Stimulated activated effector memory CD8-positive, alpha-beta T cell treated with anti-CD3 and anti-CD28 coated beads, Interleukin-12 subunit alpha, Interleukin-12 subunit beta, amount 100 ng/mL, for 72 hours (primary cell): ENCODE measurements around the gene OTUD5.

Experiments used
- ATAC-seq: fragments of 150-1000 bp; cut with Tn5 transposase; 2 replicates; pipeline ENCODE4 v1.10.0; 2021
- DNase-seq, 2 donors: peaks; one replicate each; pipeline ENCODE4 v3.0.0; 2021 to 2022; ENCODE audit warnings: low spot score in 2 of 2
- H3K27ac Mint-ChIP-seq: one replicate; pipeline ENCODE4 v1.8.0; 2022; ENCODE audit warnings: mild to moderate bottlenecking, mixed read lengths
- H3K36me3 Mint-ChIP-seq: one replicate; pipeline ENCODE4 v1.8.0; 2022; ENCODE audit warnings: mild to moderate bottlenecking, mixed read lengths
- H3K4me1 Mint-ChIP-seq: one replicate; pipeline ENCODE4 v1.8.0; 2022; ENCODE audit warnings: mixed read lengths
- H3K4me3 Mint-ChIP-seq: one replicate; pipeline ENCODE4 v1.8.0; 2022; ENCODE audit warnings: mild to moderate bottlenecking, mixed read lengths
- H3K9me3 Mint-ChIP-seq: one replicate; pipeline ENCODE4 v1.8.0; 2022; ENCODE audit warnings: mixed read lengths

Gene OTUD5

DNA sequence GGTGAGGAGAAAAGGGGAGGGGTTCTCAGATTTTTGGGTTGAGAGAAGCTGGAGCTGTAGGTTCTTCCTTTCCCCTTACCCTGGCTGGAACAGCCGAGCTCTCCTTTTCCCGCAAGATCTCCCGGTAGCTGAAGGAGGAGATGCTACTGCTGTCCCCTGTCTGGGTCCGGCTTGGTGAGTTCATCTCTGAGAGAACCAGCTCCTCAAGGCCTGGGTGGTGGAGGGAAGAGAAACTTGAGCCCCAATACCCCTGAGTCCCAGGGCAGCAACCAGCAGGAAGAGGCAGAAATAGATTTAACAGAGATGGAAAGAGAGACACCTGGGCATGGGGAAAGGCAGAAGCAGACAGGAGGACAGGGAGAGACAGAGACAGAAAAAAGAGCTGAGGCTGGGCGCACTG, 20.8 kb upstream of the OTUD5 start:
- DNase-seq (no peak), ATAC-seq (no peak)
- H3K27ac Mint-ChIP-seq: peak overlapping the region; percentile 37
- H3K36me3 Mint-ChIP-seq: peaks cover 82% of the 10 kb centered on the region
- peaks cover 3% of the 10 kb centered on the region for H3K4me1 Mint-ChIP-seq
- no peaks in the 10 kb centered on the region for H3K9me3 Mint-ChIP-seq
- H3K4me3 Mint-ChIP-seq: no peak overlapping the region

DNA sequence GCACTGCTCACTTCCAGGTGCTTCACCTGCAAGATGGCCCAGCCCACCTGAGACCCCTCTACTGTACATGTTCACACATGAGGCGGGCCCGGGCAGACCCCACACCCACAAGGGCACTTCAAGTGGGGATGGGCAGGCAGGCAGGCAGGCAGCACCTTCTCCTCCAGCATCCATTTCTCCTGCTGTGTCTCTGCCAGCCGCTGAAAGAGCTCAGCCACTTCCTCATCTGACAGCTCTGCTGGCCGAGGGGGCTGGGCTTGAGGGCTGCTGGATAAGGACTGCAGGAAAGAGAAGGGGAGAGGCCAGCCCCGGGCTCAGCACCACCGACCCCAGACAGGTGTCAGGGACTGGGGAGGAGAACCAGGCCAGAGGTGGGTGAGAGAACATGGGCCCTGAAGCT, 18.7 kb upstream of the OTUD5 start:
- Mint-ChIP-seq H3K27ac (no peak overlapping the region), H3K36me3 (peaks cover 65% of the 10 kb centered on the region), H3K9me3 (no peaks in the 10 kb centered on the region), H3K4me3 (no peak overlapping the region), H3K4me1 (peaks cover 18% of the 10 kb centered on the region)
- DNase-seq (no peak), ATAC-seq (no peak)

DNA sequence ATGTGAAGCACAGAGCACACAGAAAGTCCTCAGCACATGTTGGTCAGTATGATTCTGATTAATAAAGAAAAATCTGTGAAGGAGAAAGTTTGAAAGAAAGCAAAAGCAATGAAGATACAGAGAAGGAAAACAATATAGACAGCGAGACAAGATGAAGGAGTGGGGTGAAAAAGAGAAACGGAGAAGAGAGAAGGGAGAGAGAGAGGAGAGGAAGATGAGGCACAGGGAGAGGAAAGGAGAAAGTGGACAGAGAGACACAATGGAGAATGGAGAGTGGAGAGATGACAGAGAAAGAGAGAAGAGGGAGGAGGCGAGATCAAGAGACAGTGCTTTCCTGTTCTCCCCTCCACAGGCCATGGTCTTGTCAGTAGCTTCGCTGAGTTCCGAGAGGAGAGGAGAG, 18.1 kb upstream of the OTUD5 start:
- Mint-ChIP-seq H3K9me3 (no peaks in the 10 kb centered on the region), H3K27ac (peak overlapping the region; percentile 8)
- no peak for ATAC-seq

DNA sequence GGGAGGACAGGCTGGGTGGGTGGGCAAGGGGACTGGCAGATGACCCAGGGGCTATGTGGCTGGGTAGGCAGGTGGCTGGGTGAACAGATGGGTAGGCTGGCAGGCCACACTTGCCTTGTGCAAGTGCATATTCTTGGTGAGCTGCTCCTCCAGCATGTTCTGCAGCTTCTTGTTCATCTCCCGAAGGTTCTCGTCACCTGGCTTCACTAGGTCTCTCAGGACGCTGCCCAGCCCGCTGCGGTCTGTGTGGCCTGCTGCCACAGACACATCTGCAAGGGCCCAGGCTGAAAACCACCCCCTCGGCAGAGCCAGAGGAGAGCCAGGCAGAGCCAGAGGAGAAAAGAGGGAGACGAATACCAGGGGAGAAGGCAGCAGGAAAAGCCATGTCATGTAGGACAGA, 17.6 kb upstream of the OTUD5 start:
- H3K9me3 Mint-ChIP-seq: no peaks in the 10 kb centered on the region
- DNase-seq (no peak), ATAC-seq (no peak)
- peaks cover 61% of the 10 kb centered on the region for H3K36me3 Mint-ChIP-seq
- H3K4me1 Mint-ChIP-seq: peaks cover 25% of the 10 kb centered on the region
- H3K4me3 Mint-ChIP-seq: no peak overlapping the region
- peak overlapping the region; percentile 8 for H3K27ac Mint-ChIP-seq

More for the DNA sequence above, 18.1 kb upstream of the OTUD5 start:
- Mint-ChIP-seq H3K4me1 (peaks cover 22% of the 10 kb centered on the region), H3K4me3 (no peak overlapping the region), H3K36me3 (peaks cover 61% of the 10 kb centered on the region)
- no peak for DNase-seq

DNA sequence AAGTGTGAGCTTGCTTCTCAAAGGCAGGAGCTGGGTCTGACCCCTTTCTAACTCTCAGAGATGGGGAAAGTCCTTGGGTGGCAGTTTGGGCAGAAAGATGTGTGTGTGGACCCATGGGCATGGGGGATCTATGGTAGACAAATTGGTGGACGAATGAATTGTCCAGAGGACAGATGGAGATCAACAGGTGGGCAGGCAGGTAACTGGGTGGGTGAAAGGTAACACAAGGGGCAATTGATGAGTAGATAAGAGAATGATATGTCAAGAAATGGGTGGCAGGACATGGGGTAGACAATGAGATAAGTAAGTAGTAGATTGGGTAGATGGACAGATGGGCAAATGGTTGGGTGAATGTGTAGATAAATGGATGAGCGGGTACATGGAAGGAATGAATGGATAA, 17.2 kb upstream of the OTUD5 start:
- ATAC-seq: no peak
- no peak overlapping the region for H3K27ac Mint-ChIP-seq

DNA sequence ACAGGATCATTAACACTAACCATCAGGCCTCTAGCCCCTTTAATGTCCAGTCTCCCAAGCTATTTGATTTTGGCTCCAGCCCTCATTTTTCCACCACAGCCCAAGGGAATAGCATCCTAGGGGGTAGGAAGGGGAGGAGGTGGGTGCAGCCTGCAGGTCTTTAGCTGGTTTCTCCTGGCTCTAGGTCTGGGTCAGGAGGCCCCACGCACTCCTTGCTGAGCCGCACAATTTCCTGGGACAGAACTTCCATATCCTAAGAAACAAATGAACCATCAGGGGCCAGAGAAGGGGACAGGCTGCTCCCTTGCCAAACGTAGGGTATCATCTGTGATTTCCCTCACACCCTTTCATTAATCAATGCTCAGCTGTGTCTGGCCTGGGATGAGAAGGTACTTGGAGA, 16.6 kb upstream of the OTUD5 start:
- no peak for DNase-seq
- H3K27ac Mint-ChIP-seq: no peak overlapping the region
- H3K36me3 Mint-ChIP-seq: peaks cover 51% of the 10 kb centered on the region
- H3K4me3 Mint-ChIP-seq: no peak overlapping the region
- peaks cover 25% of the 10 kb centered on the region for H3K4me1 Mint-ChIP-seq
- H3K9me3 Mint-ChIP-seq: no peaks in the 10 kb centered on the region
- ATAC-seq: no peak

More for the DNA sequence above, 17.2 kb upstream of the OTUD5 start:
- Mint-ChIP-seq H3K4me1 (peaks cover 25% of the 10 kb centered on the region), H3K9me3 (no peaks in the 10 kb centered on the region), H3K36me3 (peaks cover 56% of the 10 kb centered on the region), H3K4me3 (no peak overlapping the region)
- no peak for DNase-seq

DNA sequence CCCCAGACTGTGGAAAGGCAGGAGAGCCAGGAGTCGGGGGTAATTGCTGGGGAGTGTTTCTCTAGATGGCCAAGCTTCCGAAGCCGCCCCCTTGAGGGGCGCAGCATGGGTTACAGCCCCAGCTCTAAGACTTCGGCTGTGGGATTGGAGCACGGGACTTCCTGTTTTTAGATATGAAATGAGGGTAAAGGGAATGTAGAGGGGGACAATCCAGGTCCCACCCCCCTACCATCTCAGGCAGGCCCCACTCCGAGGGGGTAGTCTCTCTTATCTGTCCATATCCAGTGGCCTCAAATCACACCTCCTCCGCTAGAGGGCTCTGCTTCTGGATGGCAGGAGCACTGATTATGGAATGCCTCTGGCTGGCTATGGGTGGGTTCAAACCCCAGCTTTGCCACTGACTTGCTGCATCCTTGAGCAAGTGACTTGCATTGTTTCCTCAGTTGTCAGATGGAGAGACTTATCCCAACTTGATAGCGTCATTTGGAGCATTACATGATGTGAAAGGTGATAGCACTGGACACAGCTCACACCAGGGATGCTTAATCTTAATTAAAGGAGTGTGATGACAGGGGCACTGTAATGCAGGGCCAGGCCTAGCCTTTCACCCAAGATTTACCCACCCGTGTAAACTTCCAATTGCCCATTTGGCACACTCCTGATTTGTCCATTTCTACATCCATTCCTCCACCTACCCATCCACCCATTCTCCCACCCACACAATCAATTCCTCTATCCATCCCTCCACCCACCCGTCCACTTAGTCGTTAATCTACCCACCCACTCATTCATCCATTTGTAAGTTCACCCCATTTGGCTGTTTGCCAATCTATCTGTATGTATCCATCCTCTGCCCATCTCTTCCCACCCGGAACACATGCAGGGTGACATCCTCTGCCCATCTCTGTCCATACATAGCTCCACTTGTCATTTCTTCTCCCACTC, 15.1 kb upstream of the OTUD5 start:
- Mint-ChIP-seq H3K4me1 (peaks cover 25% of the 10 kb centered on the region), H3K9me3 (no peaks in the 10 kb centered on the region), H3K27ac (no peak overlapping the region), H3K36me3 (peaks cover 35% of the 10 kb centered on the region), H3K4me3 (peak overlapping the region; percentile 44)
- DNase-seq (no peak), ATAC-seq (peak; percentile 55)

DNA sequence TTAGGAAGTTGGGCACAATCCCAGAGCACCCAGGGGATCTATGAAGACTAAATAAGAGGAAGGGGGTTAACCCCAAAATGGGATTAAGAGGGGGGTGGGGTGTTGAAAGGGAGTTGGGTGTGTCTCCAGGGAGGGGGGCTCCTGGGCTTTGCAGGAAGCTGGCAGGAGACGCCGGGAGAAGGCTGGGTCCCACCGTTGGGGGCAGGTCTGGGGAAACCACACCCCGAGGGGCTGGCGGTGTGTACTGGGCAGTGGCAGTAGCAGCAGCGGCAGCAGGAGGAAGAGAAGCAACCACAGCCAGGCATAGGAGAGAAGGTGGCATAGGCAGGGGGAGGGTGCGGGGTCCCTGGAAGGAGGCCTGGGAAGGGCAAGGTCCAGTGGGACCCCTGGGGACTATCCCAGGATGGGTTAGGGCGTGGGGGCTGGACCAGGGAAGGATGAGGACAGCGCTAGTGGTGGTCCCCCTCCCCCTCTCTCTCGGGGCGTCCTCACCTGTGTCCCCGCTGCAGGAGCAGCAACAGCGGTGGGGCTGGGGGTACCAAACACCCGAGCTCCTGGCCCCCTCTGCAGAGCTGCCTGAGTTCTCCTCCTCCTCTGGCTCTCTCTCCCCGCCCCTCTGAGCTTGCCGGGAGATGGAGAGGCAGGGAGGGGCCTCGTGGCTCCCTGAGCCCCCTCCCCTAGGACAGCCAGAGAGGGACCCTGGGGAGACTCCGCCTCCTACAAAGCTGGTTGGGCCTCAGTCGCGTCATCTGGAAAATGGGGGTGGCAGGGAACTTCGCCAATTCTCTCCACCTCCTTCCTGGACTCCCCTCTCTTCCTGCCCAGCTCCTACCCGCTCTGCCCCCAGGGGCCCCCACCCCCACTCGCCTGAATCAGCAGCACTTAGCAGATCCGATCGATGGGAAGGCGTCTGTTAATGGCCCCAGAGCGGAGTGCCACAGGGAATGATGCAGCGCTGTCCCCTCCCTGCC, 14.1 kb upstream of the OTUD5 start, which contains the start of gene KCND1:
KCND1 (minus strand) TSS at position 596 of the 971 bp plus-strand sequence. CDS start 1,573 bp downstream, outside the sequence.
- Mint-ChIP-seq H3K9me3 (no peaks in the 10 kb centered on the region), H3K36me3 (peaks cover 26% of the 10 kb centered on the region), H3K27ac (peak within 1 kb of the TSS; percentile 88), H3K4me1 (peaks cover 25% of the 10 kb centered on the region), H3K4me3 (peak within 1 kb of the TSS; percentile 44)
- DNase-seq: no peak
- ATAC-seq: peak; percentile 31

DNA sequence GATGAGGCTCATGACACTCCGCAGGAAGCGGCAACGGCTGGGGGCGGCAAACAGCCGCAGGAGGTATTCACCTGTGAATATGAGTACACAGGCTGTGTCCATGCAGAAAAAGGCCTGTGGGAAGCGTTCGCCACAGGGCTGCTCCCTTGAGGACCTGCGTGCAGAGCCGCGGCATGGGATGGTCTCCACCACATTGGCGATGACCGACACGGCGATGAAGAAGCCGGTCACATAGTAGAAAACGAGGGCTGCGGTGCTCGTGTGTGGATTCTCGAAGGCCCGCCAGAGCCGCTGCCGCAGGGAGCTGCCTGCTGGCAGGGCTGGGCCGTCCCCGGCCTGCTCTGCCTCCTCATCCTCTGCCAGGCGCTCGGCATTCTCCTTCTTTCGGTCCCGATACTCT, 12.1 kb upstream of the OTUD5 start:
- ATAC-seq (no peak), DNase-seq (no peak)
- H3K27ac Mint-ChIP-seq: no peak overlapping the region
- peaks cover 25% of the 10 kb centered on the region for H3K4me1 Mint-ChIP-seq
- H3K36me3 Mint-ChIP-seq: peaks cover 13% of the 10 kb centered on the region
- H3K9me3 Mint-ChIP-seq: no peaks in the 10 kb centered on the region
- H3K4me3 Mint-ChIP-seq: no peak overlapping the region

DNA sequence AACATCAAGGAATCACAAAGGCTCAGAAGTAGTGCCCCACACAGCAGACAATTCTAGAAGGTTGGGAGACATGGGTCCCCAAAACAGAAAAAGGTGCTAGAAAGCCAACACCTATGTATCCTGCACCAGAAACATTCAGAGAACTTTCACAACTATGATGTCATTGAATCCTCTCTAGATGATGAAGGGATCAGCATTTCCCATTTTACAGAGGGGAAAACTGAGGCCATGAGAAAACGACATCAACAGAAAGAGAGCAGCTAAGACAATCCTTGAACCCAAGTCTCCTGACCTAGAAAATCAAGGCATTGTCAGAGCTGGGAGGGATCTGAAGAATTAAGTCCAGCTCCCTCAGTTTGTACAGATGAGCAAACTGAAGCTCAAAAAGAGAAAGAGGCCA, 11.0 kb upstream of the OTUD5 start:
- peaks cover 23% of the 10 kb centered on the region for H3K4me1 Mint-ChIP-seq

DNA sequence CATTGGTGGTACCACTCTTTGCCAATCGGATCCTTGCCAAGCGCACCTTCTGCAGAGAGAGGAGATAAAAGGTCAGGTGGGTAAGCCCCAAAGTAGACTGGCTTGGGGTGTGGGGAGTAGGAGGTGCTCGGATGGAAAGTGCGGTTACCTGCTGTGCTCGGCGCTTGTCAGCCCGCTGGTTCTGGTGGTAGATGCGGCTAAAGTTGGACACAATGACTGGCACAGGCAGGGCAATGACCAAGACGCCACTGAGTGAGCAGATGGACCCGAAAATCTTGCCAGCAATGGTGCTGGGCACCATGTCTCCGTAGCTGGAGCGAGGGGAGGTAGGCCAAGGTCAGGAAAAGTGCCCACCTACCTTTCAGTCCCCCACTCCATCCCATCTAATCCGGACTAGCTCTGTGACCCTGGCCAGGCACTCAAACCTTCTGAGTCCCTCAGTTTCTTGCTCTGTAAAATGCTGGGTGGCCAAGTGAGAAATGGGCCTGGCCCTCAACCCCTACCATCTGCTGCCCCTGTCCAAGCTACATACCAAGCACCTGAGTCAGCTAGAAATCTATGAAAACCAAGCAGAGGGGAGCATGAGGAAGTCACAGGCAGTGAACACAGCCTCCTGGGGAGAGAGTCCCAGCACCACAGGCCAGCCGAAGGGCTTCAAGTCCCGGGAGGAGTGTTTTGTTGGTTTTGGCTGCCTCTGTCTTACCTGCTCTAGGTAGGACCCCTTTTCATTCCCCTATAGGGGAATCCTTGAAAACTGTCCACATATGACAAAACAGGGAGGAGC, 9.6 kb upstream of the OTUD5 start:
- no peak for DNase-seq
- no peak overlapping the region for H3K4me3 Mint-ChIP-seq
- no peak overlapping the region for H3K27ac Mint-ChIP-seq
- peaks cover 9% of the 10 kb centered on the region for H3K4me1 Mint-ChIP-seq
- no peak for ATAC-seq
- no peaks in the 10 kb centered on the region for H3K9me3 Mint-ChIP-seq
- H3K36me3 Mint-ChIP-seq: peaks cover 12% of the 10 kb centered on the region

More for the DNA sequence above, 11.0 kb upstream of the OTUD5 start:
- Mint-ChIP-seq H3K27ac (no peak overlapping the region), H3K36me3 (peaks cover 12% of the 10 kb centered on the region), H3K4me3 (no peak overlapping the region), H3K9me3 (no peaks in the 10 kb centered on the region)
- DNase-seq (no peak), ATAC-seq (no peak)

DNA sequence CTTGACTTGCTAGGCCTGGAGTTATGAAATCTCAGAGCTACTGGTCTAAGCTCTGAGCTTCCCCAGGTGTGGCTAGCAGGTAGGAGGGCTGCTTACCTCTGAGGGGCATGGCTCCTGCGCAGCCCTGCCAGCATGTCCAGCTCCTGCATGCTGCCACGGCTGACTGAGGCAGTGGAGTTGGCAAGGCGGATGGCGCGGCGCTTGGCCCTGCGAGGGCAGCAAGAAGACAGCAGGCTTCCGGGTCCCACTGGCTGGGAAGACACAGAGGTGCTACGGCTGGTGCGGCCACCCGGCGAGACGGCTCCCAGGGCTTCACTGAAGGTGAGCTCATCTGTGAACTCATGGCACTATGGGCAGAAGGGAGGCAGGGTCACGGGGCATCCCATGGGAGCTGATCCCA, 8.6 kb upstream of the OTUD5 start:
- Mint-ChIP-seq H3K4me3 (no peak overlapping the region), H3K9me3 (no peaks in the 10 kb centered on the region), H3K27ac (no peak overlapping the region), H3K36me3 (peaks cover 12% of the 10 kb centered on the region), H3K4me1 (peaks cover 12% of the 10 kb centered on the region)
- no peak for DNase-seq
- ATAC-seq: no peak

DNA sequence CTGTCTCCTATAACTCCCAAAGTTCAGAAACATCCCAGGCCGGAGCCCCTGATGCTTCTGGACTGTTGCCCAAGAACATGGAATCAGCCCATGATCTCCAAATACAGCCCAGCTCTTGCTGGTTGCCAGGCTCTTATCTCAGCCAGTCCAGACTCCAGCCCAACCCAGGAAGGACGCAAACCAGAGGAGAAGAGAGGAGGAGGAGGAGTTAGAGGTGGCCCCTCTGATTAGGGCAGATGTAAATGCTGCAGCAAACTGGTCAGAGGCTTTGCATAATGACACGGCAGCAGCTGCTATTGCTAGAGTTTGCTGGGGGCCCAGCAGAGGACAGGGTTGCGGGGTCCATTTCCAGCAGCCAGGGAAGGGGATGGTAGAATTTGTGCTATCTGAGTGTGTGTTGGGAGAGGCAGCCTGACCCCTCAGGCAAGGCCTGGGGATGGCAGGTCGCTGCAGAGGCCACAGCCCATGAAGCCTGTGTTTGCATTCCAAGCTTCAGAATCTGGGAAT, 4.2 kb upstream of the OTUD5 start:
- peaks cover 15% of the 10 kb centered on the region for H3K4me1 Mint-ChIP-seq
- H3K36me3 Mint-ChIP-seq: peaks cover 34% of the 10 kb centered on the region
- no peaks in the 10 kb centered on the region for H3K9me3 Mint-ChIP-seq
- no peak overlapping the region for H3K4me3 Mint-ChIP-seq
- H3K27ac Mint-ChIP-seq: no peak overlapping the region
- no peak for DNase-seq
- ATAC-seq: no peak

DNA sequence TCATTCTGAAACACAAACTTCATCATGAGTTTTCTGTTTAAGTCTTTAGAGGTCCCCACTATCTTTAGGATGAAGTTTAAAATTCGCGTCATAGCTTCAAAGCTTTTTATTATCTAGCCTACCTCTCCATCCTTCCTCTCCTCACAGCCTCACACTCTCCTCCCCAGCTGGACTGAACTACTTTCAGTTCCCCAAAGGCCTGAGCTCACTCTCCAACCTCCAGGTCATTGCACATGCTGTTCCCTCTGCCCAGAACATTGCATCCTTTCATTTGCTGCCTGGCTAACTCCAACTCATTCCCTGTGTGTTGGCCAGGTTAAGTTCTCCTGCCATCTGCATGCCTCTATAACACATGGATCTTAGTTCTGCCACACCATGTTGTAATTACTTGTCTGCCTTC, 2.9 kb upstream of the OTUD5 start:
- peaks cover 21% of the 10 kb centered on the region for H3K4me1 Mint-ChIP-seq
- H3K9me3 Mint-ChIP-seq: no peaks in the 10 kb centered on the region
- DNase-seq (no peak), ATAC-seq (no peak)
- peak overlapping the region; percentile 43 for H3K4me3 Mint-ChIP-seq
- H3K27ac Mint-ChIP-seq: peak overlapping the region; percentile 80
- peaks cover 45% of the 10 kb centered on the region for H3K36me3 Mint-ChIP-seq
